A204.1 (cell line): ENCODE measurements around the gene LPAR3.
"Not testable (repeated sequence)": the region's sequence is repeated elsewhere in the genome, so short reads cannot be mapped to it uniquely, and the experiment has no call there.

Source experiments
- FAIRE-seq: peaks from 2 replicates; lab custom pipeline; 2012; peaks lifted over from hg19 to GRCh38; lab: Jason Lieb, UNC

LPAR3 gene, protein sequence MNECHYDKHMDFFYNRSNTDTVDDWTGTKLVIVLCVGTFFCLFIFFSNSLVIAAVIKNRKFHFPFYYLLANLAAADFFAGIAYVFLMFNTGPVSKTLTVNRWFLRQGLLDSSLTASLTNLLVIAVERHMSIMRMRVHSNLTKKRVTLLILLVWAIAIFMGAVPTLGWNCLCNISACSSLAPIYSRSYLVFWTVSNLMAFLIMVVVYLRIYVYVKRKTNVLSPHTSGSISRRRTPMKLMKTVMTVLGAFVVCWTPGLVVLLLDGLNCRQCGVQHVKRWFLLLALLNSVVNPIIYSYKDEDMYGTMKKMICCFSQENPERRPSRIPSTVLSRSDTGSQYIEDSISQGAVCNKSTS

DNA sequence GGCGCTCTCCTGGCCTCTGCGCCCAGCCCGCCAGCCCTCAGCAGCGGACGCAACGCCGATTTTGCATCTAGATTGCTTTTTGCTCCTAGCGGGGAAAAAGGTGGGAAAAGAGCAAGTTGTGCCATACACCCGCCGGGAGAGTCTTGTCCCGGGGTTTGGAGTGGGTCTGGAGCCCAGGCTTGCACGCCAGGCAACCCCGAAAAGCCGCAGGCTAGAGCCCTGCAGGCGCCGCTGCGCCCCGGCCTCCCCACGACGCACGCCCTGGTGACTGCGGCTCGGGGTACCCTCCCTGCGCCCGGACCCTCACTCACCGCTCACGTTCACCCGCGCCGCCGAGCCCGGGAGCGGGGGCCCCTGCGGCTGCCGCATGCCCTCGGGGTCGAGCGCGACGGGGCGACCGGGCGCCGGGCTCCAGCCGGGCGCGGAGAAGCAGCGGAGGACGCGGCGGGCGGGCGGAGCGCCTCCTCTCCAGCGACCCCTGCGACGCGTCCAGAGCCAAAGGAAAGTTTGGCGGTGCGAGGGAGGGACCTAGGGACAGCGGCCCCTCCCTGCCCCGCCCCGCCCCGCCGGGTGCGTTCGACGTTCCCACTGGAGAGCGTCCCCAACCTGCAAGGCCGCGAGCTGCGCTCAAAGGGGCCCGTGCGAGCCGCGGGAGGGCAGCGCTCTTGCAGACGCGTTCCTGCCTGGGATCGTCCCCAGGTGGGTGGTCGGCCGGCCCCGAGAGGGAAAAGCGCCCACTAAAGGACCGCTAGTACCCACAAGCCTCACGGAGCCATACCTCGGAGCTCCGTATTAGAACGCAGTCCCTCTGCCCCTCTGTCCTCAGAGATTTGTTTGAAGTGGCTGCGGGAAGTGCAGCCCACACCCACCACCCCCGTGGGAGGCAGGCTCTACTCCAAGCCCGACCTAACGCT, at the start of gene LPAR3:
TSS of gene LPAR3 (minus strand) at position 502 of the 914 bp plus-strand sequence. CDS start 27,086 bp downstream, outside the sequence.
- FAIRE-seq = no peak

DNA sequence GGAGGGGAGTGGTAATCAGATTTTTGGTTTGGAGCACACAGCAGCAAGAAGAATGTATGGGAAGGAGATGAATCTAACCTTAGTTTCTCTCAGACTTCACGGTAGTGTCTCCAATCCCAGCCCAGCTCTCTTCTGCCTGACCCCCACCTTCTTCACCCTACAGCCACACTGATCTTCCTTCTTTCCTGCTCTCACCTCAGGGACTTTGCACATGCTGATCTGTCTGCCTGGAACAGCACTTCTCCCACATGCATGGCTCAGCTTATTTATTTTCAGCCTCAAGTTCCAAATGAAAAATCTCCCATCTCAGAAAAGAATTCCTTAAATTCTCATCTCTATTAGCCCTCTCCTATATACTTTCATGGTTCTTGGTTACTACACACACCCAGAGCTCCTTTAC, 48.8 kb upstream of the LPAR3 start:
- no peak for FAIRE-seq

DNA sequence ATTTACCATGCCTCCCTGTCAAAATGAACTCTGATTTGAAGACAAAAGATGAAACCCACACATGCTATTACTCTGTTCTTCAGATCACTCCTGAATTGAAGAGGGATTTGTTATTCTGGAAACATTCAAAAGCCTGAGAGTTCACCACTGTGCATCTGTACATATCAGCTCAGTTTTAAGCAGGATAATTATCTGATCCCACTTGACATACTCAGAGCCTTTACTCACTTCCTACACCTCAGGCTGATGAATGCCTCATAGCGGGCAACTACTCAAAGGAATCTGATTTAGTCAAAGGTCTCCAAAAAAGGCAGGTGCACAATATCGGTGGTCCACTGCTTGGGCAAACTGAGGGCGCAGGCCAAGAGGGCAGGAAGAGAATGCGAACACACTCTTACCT, 47.5 kb upstream of the LPAR3 start:
- FAIRE-seq = no peak

DNA sequence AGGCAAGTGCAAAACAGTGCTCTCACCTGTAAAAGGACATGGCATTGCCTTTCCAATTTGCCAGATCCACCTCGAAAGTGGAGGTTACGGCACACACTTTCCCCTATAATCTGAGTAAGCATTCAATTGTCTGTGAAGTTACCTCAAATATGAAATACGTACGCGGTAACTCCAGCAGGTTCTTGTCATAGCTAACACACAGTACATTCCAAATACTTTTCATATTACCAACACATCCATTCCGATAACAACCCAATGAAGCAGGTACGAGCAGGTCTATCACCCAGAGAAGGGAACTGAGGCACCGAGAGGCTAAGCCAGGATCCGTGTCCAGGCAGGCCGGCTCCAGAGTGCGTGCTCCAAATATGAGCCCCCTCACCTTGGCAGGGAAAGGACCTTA, 46.8 kb upstream of the LPAR3 start:
- FAIRE-seq = no peak

DNA sequence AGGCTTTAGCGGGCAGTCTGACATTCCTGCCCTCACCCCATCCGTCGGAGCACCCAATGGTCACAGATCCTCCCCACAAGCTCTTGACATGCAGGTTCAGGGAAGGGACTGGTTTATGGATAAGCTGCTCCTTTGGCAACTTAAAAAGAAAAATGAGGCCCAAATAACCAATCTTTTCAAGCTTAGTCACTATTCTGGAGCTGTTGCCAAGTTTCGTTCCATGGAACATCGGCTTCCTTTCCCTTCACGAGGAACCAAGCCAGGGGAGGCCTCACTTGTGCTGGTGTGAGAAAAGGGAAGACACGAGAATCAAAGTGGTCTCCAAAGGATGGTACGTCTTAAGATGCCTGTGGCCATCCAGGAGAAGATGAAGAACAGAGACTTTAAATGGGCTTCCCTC, 46.1 kb upstream of the LPAR3 start:
- FAIRE-seq = no peak

DNA sequence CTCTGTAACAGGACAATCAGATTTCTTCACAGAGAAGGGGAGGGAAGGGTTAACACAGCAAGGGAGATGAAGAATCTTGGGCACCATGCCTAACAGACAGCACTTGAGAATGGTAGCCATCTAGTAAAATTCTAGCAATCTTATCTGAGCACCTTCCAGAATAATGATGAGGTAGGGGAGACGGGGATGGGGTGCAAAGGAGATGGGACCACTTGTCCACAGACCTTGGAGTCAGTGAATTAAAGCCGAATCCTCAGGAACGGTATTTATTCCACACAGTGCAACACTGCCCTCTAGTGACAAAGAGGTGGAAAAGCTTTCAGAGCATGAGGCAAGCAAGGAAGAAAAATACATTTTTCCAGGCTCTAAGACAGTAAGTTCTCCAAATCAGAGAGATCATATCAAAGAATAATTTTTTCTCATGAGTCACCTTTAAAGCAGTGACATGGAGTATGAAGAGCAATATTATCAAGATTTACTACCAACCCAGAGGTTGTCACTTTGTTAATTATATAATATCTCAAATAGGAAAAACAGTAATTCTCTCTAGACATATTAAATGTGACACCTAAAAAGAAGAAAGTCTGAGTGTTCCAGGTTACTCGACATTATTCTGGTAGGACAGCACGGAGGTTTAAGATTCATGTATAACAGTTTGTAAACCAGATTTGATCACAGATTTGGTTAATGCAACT, 43.3 kb upstream of the LPAR3 start:
- FAIRE-seq = peak; percentile 78

DNA sequence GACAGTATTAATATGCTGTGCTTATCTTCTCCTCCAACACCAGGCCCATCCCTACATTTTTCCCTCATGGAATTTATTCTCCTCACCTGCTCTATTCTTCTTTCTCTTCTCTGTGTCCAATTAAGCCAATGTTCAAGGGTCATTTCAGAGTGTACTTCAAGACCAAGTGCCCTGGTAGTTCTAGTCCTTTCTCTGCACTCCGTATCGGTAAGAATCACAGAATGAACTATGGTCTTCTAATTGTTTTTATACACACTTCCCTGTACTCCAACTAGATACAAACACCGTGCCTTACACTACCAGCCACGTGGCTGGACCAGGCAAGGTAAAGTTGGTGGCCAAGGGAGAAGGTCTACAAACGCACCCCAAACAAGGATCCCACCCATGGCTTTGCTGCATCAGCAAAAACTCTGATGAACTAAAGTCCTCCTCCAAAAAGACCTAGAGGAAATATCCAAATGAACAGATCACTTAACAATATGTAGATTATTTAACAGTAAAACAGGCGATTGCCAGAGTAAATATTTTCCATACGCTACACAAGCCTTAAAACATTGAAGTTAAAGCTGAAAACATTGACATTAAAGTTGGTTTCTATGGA, 40.1 kb upstream of the LPAR3 start:
- no peak for FAIRE-seq

DNA sequence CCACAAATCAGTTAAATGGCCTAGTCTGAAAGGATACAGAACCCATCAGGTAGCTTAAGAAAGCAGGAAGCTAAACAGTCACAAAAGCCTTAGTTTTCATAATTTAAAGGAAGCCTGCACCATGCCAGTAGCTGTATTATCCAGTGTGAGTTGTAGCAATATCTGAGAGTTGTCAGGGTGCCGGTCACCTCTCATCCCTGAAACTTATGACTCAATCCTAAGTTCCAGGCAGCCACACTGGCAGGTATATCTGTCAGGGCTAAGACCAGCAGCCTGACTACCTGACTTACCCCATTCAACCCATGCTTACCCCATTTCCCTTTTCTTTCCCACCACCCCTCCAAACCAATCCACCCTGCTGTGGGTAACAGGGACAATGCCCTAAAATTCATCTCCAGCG, 37.8 kb upstream of the LPAR3 start:
- FAIRE-seq = no peak

DNA sequence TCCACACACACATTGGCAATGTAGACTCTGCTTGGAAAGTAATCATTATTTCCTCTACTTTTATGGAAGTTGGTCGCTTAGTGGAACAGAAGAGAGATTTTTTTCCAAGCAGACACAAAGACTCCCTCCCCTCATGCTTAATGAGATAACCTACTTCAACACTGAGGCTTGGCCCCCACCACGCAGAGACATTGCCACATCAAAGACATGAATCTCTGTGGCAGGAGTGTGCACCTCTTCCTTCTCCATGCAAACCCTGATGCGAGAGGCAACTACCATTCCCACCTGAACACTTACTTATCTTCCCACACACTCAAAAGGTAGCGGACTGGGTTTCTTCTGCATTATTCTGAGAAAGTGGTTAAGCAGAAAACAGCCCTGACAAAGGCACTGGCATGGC, 37.3 kb upstream of the LPAR3 start:
- no peak for FAIRE-seq

DNA sequence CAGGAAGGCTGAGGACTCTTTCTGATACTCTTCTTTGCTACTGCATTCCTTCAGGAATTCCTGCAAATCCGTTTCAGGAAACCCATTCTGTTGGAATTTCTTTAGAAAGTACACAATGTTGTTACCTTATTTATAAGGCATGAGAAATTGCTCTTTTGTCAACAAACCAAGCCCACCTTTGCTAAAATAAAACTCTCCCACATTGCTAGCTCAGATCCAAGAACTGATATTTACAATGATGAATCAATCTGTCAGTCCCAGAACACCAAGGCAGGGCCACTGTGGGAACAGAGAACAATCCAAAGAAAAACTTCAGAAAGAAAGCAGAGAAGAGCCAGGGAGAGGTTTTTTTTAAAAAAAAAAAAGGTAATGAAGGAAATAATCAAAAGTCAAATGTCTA, 36.6 kb upstream of the LPAR3 start:
- FAIRE-seq = no peak

DNA sequence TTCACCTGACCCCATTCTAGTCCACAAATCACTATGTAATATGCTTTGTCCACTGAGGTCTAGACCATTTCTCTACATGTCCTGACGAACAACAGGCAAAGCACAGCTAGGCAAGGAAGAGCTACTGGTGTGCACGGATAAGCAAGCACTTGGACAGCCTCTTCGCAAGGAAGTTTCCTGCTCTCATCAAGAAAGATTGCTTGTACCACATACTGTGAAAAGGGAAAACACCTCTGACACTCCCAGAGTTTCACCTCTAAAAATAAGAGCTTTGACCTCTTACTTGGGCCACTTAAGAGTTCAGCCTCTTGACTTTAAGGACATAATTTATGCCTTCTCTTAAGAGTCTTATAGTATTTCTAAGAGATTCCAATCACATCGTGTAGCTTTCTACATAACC, 36.0 kb upstream of the LPAR3 start:
- no peak for FAIRE-seq

DNA sequence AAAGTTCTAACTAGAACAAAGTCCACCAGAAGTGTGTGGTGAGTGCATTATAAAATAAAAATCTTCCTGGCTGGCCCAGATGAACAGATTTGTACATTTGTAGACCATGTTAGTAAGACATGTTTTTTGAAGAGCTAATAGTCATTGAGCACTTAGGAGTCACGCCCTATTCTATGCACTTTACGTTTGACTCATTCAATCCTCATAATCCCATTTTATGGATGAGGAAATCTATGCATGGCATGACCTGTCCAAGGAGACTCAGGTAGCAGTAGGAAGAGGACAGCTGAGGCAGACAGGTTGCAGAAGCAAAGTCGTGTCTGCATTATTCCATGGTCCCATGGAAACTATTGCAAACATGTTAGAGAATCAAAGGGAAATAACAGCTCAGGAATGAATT, 30.3 kb upstream of the LPAR3 start:
- no peak for FAIRE-seq

DNA sequence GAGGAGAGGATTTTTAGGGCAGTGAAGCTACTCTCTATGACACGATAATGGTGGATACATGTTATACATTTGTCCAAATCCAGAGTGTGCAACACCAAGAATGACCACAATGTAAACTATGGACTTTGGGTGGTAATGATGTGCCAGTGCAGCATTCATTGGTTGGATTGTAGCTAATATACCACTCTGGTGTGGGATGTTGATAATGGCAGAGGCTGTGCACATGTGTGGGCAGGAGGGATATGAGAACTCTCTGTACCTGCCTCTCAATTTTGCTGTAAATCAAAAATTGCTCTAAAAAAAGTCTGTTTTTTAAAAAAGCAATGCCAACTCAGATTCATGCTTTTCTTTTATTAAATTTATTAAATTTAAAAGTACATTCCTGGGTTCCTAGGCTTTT, 27.2 kb upstream of the LPAR3 start:
- no peak for FAIRE-seq

DNA sequence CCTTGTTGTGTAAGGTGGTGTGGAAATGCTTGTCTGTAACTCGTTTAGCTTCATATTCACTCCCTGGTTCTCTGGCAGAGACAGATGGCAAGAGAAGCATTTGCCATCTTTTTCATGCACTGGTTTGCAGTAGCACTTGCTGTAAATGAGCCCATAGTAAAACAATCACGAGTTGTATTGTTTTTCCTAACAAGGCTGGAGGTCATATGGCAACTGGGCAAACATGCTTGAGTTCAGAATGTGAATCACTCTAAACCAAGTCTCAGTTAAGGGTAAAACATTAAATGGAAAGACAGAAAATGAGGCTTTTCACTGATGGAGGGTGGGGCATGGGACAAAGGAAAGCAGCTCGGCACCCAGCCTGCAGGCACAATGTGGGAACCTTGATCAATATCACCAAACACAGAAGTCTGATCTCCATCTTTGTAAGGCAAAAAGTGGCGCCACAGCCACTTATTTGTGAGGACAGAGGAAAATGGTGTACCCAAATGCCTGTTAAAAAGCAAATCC, 26.5 kb upstream of the LPAR3 start:
- no peak for FAIRE-seq

DNA sequence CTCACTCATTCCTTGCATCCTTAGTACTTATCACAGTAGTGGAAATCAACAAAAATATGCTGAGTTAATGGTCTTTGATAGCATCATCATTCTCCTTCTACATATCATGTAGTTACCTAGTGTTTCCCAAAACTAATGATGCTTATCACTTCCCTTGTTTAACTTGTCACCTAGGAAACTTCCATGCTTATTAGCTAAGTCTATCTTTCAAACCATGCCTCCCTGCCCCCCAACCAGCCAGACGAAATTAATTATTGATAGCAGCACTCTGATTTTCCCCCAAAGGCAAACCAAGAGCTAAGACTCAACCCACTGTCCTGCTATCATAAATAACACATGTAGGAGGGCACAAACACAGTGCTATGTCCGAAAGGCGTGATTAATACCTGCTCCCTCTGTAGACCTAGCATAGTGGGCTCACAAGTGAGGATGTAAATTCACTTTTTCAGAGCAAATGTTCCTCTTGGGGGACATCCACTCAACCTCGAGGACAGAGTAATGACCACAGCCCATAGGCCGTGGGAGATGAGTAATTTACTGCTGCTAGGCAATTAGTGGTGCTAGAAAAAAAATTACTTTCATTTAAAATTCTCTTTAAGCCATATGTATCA, 25.8 kb upstream of the LPAR3 start:
- no peak for FAIRE-seq

DNA sequence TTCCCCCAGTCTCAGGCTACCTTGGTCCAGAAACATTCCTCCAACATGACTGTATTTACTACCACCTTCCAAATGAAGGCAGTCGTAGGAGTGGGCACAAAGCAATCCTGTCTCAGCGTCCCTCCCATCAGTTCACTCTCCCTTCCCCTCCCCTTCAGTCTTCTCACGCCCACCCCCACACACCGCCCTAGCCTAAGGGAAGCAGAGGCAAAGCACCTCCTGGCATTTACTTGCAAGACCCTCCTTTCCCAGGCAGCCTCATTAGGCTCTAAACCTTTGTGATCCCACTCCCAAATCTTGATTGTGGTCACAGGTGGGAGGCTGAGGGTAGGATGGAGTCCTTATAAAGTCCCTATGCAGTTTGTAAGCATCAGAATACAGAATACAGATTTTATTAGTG, 23.9 kb upstream of the LPAR3 start:
- FAIRE-seq = no peak

DNA sequence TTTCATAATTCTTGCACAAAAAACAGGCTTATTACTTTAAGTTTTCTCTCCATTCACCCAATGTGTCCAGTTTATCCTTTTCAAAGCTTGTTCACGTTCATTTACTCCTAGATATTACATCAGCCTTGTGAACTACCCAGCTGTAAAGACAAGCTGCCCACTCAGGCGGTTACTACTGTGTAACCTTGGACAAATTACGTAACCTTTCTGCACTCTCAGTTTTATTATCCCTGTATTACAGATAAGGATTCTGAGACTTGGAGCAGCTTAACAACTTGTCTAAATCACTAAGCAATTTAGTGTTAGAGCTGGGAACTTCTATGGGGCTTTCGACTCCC, 20.5 kb upstream of the LPAR3 start:
- FAIRE-seq = no peak

DNA sequence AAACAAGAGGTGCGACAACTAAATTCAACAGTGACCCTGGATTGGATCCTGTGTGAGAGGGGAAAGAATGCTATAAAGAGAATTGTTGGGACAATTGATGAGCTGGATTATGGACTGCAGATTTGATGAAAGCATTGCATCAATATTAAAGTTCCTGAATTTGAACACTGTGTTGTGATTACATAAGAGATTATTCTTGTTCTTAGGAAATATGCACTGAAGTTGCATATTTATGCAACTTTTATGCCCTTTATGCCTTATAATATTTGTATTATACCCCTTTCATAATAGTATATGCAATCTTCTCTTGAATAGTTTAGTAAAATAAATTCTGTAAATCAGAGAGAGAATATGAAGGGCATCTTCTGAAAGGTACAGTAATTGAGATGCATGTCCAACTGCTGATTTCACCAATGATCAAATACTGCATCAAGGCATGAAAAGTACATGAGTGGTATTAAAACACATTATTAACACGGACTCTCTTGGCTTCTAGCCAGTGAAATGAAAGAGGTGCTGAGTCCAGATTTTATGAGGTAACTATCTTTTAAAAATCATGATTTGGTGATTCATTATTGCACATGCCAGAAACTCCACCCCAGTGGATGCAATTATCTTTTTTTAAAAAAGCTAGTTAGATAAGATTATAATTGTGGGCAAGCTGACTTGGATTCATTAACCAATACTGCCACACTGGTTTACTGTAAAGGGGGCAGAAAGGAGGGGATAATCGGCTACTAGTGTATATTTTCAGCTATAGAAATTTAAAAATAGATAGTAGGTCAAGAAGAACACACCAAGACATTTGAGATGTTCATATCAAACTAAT, 19.9 kb upstream of the LPAR3 start:
- FAIRE-seq = no peak

DNA sequence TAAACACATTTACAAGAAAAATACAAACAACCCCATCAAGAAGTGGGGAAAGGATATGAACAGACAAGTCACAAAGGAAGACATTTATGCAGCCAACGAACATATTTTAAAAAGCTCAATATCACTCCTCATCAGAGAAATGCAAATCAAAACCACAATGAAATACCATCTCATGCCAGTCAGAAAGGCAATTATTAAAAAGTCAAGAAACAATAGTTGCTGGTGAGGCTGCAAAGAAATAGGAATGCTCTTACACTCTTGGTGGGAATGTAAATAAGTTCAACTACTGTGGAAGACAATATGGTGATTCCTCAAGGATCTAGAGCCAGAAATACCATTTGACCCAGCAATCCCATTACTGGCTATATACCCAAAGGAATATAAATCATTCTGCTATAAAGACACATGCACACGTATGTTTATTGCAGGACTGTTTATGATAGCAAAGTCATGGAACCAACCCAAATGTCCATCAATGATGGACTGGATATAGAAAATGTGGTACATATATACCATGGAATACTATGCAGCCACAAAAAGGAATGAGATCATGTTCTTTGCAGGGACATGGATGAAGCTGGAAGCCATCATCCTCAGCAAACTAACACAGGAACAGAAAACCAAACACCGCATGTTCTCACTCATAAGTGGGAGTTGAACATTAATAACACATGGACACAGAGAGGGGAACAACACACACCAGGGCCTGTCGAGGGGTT, 15.9 kb upstream of the LPAR3 start:
- not testable (repeated sequence) for FAIRE-seq

DNA sequence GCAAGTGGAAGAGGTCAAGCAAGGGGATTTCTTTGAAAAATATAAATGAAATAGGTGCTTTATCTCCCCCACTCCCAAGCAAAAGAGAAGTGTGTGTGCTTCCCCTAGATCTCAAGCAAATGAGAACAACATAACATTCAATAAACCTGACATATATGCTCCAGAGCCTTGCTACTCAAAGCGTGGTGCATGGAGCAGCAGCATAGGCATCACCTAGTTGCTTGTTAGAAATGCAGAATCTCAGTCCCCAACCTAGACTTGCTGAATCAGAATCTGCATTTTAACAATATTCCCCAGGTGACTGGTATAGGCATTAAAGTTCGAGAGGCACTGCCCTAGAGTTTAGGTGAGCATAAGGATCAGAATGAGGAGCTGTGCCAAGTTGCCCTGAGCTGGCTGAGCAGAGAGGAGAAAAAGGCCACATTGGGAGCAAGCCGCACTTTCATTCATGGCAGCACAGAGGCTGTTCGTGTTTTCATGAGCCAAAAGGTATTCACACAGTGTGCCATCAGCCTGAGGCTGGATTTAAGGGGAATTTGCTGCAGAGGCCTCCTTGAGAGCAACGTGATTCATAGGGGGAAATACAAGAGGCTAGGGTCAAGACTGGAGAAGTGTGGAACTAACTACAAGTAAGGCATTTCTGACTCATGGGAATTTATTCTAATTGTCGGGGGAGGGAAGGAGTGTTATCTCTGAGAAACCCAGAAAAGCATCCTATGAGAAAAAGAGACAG, 14.3 kb upstream of the LPAR3 start:
- FAIRE-seq = no peak
